GM19023 (cell line): ENCODE data around the gene LRIT3.

Source experiments
- ATAC-seq: cut with Tn5 transposase; IDR thresholded peaks from one replicate; pipeline ENCODE4 v1.9.1; 2021; ENCODE audit warnings: mild to moderate bottlenecking, moderate library complexity; ENCODE audit not compliant: unreplicated experiment

Gene LRIT3, protein sequence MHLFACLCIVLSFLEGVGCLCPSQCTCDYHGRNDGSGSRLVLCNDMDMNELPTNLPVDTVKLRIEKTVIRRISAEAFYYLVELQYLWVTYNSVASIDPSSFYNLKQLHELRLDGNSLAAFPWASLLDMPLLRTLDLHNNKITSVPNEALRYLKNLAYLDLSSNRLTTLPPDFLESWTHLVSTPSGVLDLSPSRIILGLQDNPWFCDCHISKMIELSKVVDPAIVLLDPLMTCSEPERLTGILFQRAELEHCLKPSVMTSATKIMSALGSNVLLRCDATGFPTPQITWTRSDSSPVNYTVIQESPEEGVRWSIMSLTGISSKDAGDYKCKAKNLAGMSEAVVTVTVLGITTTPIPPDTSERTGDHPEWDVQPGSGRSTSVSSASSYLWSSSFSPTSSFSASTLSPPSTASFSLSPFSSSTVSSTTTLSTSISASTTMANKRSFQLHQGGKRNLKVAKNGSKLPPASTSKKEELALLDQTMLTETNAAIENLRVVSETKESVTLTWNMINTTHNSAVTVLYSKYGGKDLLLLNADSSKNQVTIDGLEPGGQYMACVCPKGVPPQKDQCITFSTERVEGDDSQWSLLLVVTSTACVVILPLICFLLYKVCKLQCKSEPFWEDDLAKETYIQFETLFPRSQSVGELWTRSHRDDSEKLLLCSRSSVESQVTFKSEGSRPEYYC

DNA sequence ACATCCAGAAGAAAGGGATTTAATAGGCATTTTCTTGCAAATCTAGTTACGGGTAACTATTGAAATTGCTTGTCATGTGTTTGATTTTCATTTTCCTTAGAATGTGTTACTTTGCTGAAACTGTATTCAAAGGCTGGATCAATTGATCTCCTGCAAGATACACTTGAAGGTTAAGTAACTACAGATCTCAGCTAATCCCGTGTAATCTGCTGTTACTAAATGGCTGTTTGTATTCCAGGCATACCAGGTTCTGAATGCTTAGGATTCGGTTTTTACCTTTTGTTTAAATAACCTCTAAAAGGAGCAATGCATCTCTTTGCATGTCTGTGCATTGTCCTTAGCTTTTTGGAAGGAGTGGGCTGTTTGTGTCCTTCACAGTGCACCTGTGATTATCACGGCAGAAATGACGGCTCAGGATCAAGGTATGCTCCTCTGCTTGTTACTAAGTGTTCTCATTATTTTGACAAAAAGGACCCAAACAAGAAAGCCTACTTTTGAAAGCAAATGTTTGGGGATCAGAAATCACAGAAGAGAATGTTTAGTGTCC lies at the start of gene LRIT3:
TSS of gene LRIT3 (plus strand) at position 212 of the 547 bp plus-strand sequence. CDS start at position 307, 95 bp downstream.
- ATAC-seq = no peak

DNA sequence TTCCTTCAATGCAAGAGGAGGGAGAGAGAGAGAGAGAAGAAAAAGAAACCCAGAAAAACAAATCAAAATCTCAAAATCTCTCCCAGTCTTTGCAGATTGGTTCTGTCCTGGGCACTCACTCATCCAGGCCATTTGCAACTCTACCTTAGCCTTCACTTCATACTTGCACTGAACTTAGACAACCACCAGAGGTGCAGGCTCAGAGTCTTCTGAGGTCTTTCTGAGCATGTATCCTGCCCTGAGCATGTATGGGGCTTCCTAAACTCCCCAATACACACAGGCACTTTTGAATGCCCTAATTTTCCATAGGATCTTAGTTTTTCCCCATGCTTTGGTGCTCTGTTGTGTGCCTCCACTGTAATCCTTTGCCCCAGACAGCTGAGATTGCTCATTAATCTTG lies 49.0 kb upstream of the LRIT3 start:
- no peak for ATAC-seq

DNA sequence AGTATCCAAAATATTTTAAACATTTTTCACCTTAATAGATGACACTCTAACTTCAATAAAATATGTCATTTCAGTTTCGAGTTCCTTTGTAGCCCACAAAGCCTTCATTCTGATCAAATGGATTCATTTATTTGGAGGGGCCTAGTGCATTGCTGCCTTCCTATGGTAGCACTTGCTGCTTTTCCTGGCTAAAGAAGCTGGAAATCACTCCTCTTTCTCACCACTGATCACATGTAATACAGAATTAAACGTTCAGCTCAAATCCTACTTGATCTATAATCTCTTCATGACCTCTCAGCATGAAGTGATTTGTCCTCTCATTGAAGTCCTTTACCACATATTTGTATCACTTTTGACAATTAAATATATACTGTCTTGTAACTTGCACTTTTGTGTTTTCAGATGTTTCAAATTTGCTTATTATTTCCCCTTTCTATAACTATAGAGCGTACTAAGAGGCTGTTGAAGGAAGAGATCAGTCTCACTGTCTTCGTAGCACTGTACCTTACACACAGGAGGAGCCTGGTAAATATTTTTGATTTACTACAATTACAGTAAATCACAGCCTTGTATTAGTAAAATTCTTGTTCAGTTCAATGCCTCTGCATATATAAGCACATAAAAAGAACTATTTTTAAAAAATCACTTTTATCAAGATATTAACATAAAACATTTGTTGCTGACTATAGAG lies 46.7 kb upstream of the LRIT3 start:
- no peak for ATAC-seq

DNA sequence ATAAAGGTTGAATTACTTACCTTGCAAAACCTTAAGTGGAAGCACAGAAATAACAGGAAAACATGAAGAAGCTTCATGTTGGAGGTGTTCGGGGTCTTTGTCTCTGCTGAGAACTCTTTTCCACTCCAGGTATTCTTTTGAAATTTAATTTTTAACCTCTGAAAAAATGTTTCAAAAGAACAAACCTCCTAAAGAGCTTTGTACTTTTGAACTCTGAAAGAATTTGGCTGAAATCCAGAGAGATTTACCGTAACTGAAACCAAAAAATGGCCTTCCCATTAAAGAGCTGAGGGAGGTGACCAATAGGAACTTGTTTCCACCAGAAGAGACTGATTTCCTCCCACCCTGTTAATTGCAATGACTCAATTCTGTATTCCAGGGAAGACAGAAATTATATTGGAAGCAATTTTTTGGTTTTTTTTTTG lies 46.0 kb upstream of the LRIT3 start, which contains the start of gene CFI:
TSS of gene CFI (minus strand) at position 105 of the 425 bp plus-strand sequence. CDS start at position 77, 28 bp downstream.
- no peak for ATAC-seq

DNA sequence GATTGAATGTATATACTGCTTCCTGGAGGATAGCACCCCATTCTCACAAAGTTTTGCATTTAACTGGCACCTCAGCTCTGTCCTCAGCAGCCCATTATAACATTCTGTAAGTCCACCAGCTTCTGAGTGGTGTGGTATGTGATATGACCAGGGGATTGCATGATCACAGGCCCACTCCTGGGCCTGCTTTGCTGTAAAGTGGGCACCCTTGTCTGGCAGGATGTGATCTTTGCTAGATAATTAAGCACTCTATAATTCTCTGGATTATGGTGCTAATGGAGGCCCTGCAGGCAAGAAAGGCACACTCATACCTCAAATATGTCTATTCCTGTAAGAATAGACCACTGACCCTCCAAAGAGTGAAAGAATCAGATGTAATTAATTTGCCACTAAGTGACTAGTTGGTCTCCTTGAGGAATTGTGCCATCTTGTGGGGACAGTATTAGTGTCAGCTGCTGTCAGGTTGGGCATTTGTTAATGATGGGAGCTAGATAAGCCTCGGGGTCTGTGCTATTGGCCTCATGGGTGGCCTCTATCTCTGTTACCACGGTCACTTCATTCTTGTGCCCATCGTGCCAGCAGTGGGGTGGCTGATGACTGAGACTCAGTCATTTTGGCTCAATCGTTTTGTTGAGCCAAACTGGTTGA lies 43.9 kb upstream of the LRIT3 start:
- peak; percentile 64 for ATAC-seq

DNA sequence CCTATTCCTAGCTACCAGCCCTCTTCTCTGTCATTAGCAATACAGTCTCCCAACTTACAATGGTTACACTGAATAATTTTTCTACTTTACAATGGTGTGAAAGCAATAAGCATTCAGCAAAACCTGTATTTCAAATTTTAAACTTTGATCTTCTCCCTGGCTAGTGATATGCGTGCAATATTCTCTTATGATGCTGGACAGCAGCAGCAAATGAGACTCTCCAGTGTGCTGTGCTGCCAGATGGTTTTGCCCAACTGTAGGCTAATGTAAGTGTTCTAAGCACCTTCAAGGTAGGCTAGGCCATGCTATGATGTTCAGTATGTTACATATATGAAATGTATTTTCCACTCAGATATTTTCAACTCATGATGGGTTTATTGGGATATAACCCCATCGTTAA lies 38.3 kb upstream of the LRIT3 start:
- no peak for ATAC-seq

DNA sequence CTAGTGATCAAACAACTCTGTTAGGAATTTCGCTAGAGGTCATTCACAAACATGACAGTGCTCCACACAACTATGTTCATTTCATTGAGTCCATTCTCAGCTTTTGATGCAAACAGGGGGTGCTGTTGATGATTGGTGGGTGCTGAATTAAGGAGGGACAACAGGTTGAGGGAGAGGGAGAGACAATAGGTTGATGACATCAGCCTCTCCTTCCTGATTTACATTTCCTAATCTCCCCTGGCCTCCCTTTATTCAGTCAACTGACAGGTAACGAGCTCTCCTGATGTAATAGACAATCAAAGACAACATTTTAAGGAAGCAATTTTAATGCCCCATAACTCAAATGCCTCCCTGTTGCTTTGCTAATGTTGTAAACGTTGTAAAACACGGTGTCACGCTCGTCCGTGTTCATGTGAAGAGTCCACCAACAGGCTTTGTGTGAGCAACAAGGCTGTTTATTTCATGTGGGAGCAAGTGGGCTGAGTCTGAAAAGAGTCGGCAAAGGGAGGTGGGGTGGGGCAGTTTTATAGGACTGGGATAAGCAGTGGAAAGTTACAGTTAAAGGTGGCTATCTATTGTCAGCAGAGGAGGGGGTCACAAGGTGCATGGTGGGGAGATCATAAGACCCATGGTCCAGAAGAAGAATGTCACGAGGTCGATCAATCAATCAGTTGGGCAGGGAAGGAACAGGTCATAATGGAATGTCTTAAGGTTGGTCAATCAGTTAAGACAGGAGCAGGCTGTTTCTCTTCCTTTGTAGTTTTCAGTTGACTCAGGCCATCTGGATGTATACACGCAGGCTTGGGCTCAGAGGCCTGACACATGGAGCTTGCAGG lies 37.1 kb upstream of the LRIT3 start:
- ATAC-seq = no peak

DNA sequence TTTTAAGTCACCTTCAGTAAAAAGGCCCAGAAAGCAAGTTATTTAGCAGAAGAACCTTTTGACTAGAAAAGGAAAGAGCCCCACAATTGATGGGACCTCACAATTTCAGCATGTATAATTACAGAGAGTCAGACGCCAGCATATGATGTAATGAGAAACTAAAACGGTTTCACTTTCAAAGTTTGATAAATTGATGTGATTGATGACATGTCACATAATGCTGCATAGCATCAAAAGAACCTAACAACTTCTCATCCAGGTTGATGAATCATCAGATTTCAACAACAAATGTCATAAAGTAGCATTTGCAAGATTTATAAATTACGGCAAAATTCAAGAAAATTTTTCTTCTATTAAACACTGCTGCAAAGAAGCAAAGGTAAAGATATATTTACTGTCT lies 36.2 kb upstream of the LRIT3 start:
- ATAC-seq = no peak

DNA sequence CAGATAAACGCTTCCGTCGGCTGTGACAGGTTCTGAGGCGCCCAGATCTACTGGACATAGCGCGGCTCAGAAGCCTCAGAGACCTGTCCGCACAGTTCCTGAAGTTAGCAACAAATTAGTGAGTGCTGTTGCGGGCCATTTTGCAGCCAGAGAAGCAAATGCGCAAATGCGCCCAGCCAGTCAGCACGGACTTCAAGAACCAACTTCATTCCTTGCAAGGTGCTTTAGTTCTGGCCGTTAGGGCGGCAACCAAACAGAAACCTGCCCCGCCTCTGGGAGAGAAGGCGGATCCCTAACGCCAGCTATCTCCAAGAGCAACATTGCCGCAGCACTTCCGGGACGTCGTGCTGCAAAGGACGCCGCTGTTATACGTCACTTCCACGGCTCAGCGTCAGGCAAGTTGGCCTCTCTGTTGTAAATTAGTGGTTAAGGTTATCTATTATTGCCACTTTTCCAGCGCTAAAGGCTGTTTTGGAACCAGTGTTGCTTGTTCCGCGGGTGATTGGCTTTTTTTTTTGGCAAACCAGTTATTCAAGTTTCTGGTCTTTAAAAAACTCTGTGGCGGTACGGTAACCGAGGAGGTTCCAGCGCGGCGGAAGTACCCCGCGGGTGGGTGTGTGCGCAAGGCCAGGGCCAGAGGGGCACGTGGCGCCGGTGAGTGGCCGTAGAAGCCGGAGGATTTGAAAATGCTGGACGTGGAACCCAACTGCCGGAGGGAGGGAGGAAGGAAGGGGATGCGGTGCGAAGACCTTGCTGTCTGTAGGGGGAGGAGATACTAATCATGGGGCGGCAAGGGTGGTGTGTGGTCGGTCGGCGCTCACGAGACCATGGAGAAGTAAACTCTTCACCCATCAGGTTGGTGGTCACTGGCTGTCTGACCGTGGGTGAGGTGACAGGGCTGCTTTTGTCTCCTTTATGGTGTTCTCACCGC lies 32.5 kb upstream of the LRIT3 start, which contains the start of gene GAR1:
TSS of gene GAR1 (plus strand) at position 612 of the 931 bp plus-strand sequence. CDS start 403 bp downstream, outside the sequence.
- ATAC-seq = peak; percentile 99

DNA sequence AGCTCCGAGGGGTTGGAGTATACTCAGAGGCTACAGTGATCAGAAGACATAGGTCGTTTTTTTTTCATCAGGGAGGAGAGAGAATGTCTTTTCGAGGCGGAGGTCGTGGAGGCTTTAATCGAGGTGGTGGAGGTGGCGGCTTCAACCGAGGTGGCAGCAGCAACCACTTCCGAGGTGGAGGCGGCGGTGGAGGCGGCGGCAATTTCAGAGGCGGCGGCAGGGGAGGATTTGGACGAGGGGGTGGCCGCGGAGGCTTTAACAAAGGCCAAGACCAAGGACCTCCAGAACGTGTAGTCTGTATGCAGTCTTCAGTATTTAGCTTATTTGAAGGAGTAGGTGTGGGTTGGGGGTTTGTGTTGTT lies 31.8 kb upstream of the LRIT3 start:
- no peak for ATAC-seq

DNA sequence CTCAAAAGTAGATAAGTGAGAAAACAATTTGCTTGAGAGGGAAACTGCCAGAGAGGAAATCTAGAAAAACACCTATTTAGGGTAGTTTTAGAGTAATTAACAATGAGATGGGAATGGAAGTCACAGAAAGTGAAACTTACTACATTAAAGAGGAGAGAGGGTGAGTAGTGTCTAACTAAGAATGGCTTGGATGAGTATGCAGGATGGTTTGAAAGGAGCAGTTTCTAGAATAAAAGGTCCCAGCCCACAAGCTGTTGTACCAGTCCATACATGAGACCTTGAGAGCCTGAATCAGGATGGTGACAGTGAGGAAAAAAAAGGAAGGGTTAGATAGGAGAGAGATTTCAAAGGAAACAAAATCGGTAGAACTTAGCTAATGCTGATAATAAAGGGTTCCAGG lies 31.0 kb upstream of the LRIT3 start:
- no peak for ATAC-seq

DNA sequence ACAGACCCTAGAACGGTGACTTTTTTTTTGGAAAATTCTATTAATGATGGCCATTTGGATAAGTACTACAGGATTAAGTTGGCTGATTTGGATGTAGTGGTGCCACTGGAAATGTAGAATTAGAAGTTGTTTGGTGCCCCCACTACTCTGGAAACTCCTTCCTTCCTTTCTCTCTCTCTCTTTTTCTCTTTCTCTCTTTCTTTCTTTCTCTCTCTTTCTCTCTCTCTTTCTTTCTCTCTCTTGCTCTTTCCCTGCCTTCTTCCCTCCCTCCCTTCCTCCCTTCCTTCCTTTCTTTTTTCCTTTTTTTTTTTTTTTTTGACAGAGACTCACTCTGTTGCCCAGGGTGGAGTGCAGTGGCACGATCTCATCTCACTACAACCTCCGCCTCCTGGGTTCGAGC lies 29.6 kb upstream of the LRIT3 start:
- ATAC-seq = no peak

DNA sequence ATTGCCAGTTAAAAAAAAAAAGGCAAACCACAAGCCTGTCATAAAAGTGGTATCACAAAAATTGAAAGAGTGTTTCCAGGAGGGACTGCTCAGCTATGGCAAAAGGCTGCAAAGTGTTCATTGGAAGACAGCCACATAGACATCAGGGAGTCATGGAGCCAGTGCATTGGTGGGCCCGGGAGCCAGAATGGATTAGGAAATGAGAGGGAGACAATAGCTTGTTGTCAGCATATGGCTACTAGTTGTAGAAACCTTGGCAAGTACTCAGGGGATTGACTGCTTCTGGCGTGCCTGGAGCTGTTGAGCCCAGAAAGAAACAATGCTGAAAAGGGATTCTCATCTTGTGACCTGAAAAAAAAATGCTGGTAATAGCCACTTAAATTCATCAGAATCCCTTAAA lies 27.3 kb upstream of the LRIT3 start:
- ATAC-seq = no peak

DNA sequence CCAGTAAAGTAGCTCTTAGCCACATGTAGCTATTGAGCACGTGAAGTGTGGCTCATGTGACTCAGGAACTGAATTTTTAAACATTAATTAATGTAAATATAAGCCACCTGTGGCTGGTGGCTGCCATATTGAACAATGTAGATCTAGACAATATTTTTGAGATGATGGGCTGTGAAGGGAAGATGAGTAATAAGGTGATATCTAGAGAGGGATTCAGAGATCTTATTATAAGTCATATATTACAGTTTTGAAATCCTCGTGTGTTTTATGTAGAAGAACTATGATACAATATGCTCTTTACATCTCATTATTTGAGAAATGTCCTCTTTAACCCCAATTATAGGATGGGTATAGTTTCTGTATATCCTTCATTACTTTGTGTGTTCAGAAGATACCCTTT lies 26.7 kb upstream of the LRIT3 start:
- no peak for ATAC-seq

DNA sequence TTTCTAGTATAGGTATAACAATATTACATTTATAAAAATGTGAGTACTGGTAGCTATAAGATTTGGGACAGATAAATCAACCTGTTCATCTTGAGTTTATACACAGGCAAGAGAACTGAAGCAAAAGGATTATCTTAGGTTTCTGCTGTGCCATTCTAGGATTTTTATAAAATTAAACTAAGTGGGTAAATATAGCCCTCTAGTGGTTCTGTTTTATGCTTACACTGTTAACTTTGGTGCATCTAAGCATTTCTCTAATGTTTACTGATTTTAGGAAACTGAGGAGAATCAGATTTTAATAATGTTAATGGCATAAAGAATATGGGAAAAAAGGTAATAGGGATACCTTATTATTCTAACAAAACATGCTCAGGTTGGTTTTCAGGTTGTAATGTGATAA lies 21.2 kb upstream of the LRIT3 start:
- no peak for ATAC-seq

DNA sequence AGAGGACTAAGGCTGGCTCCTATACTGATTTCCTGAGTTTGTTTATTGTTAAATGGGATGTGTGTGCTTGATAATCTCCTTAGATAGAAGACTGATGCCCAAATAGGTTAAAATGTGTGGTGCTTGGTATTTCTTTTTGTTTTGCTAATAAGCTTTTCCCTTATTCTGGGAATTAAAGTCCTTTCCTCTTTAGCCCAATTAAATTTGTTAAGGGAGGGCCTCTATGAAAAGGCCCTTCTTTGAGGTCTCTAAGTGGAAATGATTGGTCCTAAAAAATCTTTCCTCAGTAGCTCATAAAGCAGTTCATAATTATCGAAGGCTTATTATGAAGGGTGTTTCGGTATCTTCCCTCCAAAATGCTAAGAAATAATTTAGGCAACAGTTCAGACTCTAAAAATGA lies 20.2 kb upstream of the LRIT3 start, which contains the start of gene RRH:
TSS of gene RRH (plus strand) at position 301 of the 400 bp plus-strand sequence. CDS start at position 357, 56 bp downstream.
- no peak for ATAC-seq

DNA sequence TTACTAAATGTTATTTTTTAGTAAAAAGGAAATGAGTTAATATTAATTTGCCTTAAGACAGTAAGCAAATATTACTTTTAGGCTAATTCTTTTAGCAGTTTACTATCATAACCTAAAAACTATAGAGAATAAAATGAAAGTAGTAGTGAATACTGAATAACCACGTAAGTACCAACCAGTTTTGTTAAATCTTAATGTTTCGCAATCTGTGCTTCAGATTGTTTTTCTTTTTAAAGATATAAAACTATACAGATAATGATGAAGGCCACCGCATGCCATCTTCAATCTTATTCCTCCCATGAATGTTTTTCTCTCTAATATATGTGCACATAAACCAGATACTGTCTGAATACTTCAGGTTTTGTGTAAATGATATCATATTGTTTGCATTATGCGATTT lies 14.2 kb upstream of the LRIT3 start:
- ATAC-seq = no peak

DNA sequence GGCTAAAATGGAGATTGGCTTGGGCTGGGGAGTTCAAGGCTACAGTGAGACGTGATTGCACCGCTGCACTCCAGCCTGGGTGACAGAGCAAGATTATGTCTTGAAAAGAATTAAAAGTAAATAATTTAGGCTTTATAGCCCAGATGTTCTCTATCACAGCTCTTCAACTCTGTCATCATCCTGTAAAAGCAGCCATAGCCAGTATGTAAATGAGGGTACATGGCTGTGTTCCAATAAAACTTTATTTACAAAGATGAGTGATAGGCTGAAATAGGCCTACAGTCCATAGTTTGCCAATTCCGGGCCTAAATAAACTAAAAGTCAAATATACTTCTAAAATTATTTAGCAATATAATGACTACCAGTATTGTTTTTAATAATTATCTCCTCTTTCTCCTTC lies 10.9 kb upstream of the LRIT3 start:
- no peak for ATAC-seq
